HG03432 (cell line): ENCODE measurements around the gene LLGL2.

ENCODE experiments used
- ATAC-seq: cut with Tn5 transposase; IDR thresholded peaks from one replicate; pipeline ENCODE4 v1.9.1; 2021; ENCODE audit warnings: mild to moderate bottlenecking, moderate library complexity; ENCODE audit not compliant: unreplicated experiment

LLGL2 gene

DNA sequence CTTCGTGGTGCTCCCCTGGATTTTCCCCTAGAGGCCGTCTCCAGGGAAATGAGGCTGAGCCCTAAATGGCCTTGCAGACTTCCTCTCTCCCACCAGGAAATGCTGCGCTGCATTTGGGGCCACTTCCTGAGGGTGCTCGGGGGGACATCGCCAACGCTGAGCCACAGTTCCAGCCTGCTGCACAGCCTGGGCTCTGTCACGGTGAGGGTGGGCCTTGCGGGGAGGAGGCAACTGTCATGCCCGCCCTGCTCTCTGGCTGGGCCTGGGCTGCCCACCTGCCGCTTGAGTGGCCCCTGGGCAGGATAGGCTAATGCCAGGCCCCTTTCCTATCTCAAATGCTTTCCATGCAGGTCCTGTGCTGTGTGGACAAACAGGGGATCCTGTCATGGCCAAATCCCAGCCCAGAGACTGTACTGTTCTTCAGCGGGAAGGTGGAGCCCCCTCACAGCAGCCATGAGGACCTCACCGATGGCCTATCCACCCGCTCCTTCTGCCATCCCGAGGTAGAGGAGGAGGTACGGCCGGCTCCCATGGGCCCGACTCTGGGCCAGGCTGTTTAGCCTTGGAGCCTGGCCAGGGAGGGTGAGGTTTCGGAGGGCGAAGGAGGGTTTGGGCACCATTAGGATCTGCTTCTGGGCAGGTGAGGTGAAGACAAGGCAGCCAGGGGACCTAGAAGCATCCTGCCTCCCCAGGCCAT, 34.4 kb upstream of the LLGL2 start:
- ATAC-seq: no peak

GRCh38 chr17:75491680-75492079, 33.8 kb upstream of the LLGL2 start:
- no peak for ATAC-seq

GRCh38 chr17:75492555-75493168, 32.8 kb upstream of the LLGL2 start:
- no peak for ATAC-seq

DNA sequence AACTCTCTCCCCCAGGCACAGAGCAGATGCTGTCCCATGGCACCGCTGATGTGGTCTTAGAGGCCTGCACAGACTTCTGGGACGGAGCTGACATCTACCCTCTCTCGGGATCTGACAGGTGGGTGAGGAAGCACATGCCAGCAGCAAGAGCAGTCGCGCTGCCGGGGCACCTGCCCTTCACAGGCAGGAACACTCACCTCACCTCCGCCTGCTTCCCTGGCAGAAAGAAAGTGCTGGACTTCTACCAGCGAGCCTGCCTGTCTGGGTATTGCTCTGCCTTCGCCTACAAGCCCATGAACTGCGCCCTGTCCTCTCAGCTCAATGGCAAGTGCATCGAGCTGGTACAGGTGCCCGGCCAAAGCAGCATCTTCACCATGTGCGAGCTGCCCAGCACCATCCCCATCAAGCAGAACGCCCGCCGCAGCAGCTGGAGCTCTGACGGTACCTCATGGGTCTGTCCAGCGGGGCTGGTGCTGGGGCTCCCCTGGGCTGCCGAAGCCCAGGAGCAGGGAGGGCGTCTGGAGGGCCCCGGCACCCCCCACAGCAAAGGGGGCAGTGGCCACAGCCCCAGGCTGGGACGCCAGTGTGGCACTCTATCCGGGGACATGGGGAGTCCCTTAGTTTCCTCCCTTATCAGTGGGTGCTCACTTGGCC, 31.9 kb upstream of the LLGL2 start:
- ATAC-seq: no peak

DNA sequence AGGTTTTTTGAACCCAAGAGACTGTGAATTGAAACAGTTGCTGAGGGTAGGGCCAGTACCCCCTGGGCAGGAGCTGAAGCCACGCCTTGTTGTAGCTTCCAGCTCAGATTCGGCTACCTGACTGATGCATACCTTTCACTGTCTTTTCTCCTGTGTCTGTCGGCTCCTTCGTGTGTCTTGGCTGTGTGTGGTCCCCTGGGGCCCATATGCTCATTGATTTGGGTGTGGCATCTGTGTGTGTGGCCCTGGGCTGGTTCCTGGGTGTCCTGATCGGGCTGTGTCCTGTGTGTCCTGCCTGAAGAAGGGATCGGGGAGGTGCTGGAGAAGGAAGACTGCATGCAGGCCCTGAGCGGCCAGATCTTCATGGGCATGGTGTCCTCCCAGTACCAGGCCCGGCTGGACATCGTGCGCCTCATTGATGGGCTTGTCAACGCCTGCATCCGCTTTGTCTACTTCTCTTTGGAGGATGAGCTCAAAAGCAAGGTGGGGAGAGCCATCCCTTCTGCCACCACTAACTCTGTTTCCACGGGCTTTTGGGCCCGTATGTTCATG, 31.1 kb upstream of the LLGL2 start:
- ATAC-seq: no peak

- no peak for ATAC-seq
Observed at GRCh38 chr17:75496005-75496404, 29.5 kb upstream of the LLGL2 start.

DNA sequence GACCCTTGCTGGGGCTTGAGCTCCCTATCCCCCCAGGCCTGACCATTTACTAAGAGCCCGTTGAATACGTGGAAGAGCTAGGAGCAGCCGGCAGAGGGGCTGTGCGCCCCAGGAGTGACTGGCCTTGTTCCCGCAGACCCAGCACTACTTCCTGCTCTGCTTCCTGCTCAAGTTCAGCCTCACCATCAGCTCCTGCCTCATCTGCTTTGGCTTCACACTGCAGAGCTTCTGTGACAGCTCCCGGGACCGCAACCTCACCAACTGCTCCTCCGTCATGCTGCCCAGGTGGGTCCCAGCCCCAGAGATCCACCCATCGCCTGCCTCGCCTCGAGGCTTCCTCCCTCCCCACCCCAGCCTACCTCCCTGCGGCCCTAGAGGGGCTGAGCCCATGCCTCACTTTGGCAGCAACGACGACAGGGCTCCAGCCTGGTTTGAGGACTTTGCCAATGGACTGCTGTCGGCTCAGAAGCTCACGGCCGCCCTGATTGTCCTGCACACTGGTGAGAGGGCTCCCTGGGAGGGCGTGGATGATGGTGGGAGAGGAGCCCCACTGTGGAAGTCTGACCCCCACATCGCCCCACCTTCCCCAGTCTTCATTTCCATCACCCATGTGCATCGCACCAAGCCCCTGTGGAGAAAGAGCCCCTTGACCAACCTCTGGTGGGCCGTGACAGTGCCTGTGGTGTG, 27.3 kb upstream of the LLGL2 start:
- ATAC-seq: no peak

DNA sequence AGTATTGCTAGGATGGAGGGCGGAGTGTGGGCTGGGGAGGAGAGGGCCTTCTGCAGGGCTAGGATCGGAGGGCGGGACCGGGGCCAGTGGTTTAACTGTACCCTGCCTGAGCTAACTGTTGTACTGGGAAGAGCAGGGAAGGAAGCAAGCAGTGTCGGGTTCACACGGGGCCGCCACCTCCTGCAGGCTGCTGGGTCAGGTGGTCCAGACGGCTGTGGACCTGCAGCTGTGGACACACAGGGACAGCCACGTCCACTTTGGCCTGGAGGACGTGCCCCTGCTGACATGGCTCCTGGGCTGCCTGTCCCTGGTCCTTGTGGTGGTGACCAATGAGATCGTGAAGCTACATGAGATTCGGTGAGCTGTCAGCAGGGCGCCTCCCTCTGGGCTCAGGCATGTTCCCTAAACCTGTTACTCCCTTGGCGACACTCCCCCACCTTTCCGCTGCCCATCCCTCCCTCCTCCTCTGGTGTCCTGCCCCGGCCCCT, 26.7 kb upstream of the LLGL2 start:
- ATAC-seq: no peak

- ATAC-seq: no peak
Observed at GRCh38 chr17:75499313-75500022, 26.0 kb upstream of the LLGL2 start.

- ATAC-seq: no peak
Observed at GRCh38 chr17:75500419-75501216, 24.9 kb upstream of the LLGL2 start.

- no peak for ATAC-seq
Observed at GRCh38 chr17:75501378-75502071, 24.0 kb upstream of the LLGL2 start.

DNA sequence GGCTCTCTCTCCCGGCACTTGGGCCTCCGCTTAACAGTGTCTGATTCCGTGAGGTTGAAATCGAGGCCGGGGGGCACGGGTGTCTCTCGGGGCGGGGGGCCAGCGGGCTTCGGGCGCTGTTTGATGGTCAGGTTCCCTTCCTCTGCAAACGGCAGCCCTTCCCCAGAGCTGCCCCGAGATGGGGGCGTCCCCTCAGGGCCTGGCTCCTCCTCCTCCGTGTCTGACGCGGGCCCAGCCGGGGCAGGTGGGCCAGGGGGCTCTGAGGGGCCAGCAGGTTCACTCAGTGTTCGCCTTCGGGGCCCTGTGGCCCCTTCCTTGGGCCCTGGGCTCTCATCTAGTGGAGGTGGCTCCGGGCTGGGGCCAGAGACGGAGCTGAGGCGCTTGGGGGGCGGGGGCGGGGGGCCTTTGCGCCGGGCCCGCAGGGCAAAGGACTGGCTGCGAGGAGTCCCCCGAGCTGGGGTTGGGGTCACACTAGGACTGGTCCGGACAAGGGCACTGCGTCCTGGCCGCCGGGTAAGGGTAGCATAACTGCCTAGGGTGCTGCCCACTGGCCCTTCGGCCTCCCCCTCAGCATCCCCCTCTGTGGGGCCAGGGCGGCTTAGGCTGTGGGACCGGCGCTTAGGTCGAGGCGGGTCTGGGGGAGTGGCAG, 23.3 kb upstream of the LLGL2 start:
- no peak for ATAC-seq

DNA sequence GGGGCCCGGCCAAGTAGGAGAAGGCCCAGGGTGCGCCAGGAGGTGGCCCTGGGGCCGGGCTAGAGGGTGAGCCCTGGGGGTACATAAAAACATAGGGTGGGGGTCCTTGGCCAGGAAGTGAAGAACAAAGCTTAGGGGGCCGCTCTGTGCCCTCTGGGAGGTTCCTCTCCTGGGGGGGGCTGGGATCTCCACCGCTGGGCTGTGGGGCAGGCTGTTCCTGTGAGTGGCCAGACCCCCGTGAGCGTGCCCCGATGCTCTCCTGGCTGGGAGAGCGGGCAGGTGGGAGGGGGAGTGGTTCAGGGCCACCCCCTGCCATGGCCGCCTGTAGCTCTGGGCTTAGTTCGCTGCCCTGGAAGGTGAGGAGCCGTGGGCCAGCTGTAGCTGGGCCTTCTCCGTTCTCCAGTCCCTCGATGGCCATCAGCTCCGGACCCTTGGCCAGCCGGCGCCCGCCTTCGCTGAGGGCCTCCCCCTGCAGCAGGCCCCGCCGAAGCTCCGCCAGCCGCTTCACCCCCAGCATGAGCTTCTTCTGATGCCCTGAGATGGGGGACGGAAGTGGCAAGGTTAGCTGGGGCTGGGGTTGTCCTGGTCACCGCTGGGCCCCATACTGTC, 22.7 kb upstream of the LLGL2 start:
- no peak for ATAC-seq

DNA sequence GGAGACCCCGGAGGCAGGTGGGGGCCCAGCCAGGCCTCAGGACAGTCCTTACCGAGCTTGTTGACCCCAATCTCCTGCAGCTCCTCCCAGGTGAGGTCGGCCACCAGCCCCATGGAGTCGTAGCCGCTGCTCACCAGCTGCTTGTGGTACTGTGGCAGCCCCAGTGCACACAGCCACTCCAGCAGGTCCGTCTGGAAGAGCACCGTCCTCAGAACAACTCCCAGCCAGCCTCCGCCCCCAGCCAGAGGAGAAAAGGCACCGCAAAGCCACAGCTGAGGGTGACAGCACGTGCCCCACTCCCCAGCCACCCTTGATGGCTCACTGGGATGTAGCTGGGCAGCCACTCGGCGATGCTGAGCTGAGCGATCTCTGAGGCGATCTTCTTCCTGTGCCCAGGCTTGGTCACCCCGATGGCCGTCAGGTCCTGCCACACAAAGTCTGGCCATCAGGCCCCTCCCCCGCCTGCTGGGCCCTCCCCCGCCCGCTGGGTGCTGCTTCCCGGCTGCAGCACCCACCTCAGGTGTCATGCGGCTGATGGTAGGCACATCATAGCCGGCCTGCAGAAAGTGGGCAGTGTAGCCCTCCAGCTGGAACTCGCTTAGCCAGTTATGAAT, 22.1 kb upstream of the LLGL2 start:
- no peak for ATAC-seq

- no peak for ATAC-seq
Observed at GRCh38 chr17:75503976-75504346, 21.5 kb upstream of the LLGL2 start.

- ATAC-seq: no peak
Observed at GRCh38 chr17:75504347-75505151, 20.9 kb upstream of the LLGL2 start.

DNA sequence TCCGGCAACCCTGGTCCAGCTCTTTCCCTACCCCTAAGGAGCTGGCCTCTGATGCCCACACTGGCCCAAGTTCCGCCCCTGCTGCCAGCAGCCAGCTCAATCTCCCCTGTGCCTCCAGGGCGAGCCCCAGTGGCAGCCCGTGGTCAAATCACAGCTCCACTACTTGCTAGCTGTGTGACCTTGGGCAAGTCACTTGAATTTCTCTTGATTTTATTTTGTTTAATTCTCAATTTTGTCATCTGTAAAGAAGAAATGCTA, 20.4 kb upstream of the LLGL2 start:
- no peak for ATAC-seq
